NCI-H524 (cell line): ENCODE results near the gene IL22.

ENCODE experiments used
- DNase-seq, 2 experiments: peaks; one replicate each; lab custom pipeline; 2025; lab: John Stamatoyannopoulos, UW

The IL22 gene

GRCh38 chr12:68229956-68230355, 23.4 kb downstream of the IL22 start:
- DNase-seq = no peak

- DNase-seq = no peak
Measured at GRCh38 chr12:68227356-68227755, 26.0 kb downstream of the IL22 start.

- DNase-seq = no peak
Measured at GRCh38 chr12:68225576-68226476, 27.6 kb downstream of the IL22 start, which contains the start of gene IL26. Gene IL26, minus strand, starts transcription at chr12:68225810. Its CDS starts 54 bp downstream, at chr12:68225756.

GRCh38 chr12:68224613-68225285, 28.7 kb downstream of the IL22 start:
- no peak for DNase-seq

GRCh38 chr12:68223067-68223747, 30.2 kb downstream of the IL22 start:
- DNase-seq = peak; percentile 79 to 82

- peak in 1 of 2 experiments; percentile 31 for DNase-seq
Measured at GRCh38 chr12:68222326-68222725, 31.1 kb downstream of the IL22 start.

GRCh38 chr12:68221497-68221896, 31.9 kb downstream of the IL22 start:
- DNase-seq = no peak

- DNase-seq = no peak
Measured at GRCh38 chr12:68210875-68211274, 42.5 kb downstream of the IL22 start.

GRCh38 chr12:68209048-68209728, 44.2 kb downstream of the IL22 start:
- DNase-seq = peak; percentile 75 to 89

GRCh38 chr12:68207276-68207675, 46.1 kb downstream of the IL22 start:
- DNase-seq = peak in 1 of 2 experiments; percentile 51

- no peak for DNase-seq
Measured at GRCh38 chr12:68206446-68206845, 47.0 kb downstream of the IL22 start.

GRCh38 chr12:68203460-68203875, 49.9 kb downstream of the IL22 start:
- no peak for DNase-seq

GRCh38 chr12:68200854-68201253, 52.5 kb downstream of the IL22 start:
- DNase-seq = no peak

- DNase-seq = no peak
Measured at GRCh38 chr12:68199127-68199526, 54.3 kb downstream of the IL22 start.

GRCh38 chr12:68198507-68199086, 54.8 kb downstream of the IL22 start:
- no peak for DNase-seq
